ENCODE results near the gene FABP7. TPM values are rescaled to one million over a fixed set of nuclear protein-coding genes. Genes with fewer than 3 reads are reported as not detected.
"Not testable (repeated sequence)": the region's sequence is repeated elsewhere in the genome, so short reads cannot be mapped to it uniquely, and the experiment has no call there.

FABP7 gene
- not detected for total RNA-seq
- polyA plus RNA-seq = not detected
- 0 reads per million in 6 experiments for total RNA-seq

GRCh38 chr6:122779667-122780066, at the start of gene FABP7:
FABP7 (plus strand) TSS chr6:122779716; CDS start chr6:122779795, 79 bp downstream.
- peaks cover 0 to 28% (median 5%) of the 10 kb centered on the region in 5 donors for H3K27me3 Mint-ChIP-seq
- no peak for DNase-seq
- no peaks in the 10 kb centered on the region for H3K4me1 Mint-ChIP-seq
- H3K36me3 Mint-ChIP-seq = no peaks in the 10 kb centered on the region
- POLR2A ChIA-PET = no interaction called here
- ATAC-seq = no peak
- no peak within 1 kb of the TSS for H3K4me3 Mint-ChIP-seq
- H3K27ac Mint-ChIP-seq = no peak within 1 kb of the TSS
- peaks cover 0 to 12% (median 2%) of the 10 kb centered on the region in 9 donors for H3K9me3 Mint-ChIP-seq

DNA sequence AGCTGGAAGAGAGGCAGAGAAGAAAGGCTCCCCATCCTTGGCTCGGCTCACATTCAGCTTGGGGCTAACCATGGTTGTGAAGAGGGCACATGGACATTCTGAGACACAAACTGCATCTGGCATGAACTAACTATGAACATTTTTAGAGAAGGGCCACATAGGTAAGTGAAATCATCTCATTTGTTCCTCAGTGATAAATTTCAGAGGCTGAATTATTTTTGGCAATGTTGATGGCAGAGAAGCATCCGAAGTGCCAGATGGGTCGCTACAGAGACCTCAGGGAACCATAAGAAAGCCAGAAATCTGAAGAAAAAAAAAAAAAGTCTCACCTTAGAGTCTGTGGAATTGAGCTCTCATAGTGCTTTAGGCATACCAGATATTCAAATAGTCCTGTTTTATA, 49.2 kb upstream of the FABP7 start:
- H3K4me3 Mint-ChIP-seq = no peak overlapping the region
- no peak for DNase-seq
- no peaks in the 10 kb centered on the region for H3K4me1 Mint-ChIP-seq
- H3K27me3 Mint-ChIP-seq = peaks cover 0 to 13% (median 7%) of the 10 kb centered on the region in 5 donors
- no peaks in the 10 kb centered on the region for H3K9me3 Mint-ChIP-seq
- no peak overlapping the region for H3K27ac Mint-ChIP-seq
- H3K36me3 Mint-ChIP-seq = no peaks in the 10 kb centered on the region
- ATAC-seq = no peak
- POLR2A ChIA-PET = no interaction called here

DNA sequence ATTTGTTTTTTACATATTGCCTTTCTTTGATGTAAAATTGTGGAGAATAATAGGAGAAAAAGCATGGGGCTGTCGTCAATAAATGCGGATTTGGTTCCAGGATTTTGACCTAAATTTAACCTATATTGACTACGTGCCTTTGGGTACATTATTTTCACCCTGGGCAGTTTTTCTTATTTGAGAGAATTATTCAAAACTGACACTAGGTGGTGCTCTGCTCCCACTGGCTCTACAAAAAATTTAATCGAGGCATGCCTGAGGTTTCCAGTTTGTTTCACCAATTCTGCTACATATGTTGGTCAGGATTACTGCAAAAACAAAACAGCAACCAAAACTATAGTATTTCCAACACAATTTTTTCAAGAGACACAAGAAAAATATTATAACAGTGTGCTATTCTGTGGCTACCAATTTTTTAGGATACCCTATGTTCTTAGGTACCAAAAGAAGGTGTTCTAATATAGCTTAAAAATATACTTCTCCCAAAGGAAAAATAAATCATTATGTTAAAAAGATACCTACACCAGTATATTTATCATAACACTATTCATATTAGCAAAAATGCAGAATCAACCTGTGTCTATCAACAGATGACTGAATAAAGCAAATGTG, 48.6 kb upstream of the FABP7 start:
- peaks cover 0 to 13% (median 7%) of the 10 kb centered on the region in 5 donors for H3K27me3 Mint-ChIP-seq
- DNase-seq (peak in 3 of 10 donors; percentile 26 to 47 (median 47)), ATAC-seq (no peak)
- POLR2A ChIA-PET = no interaction called here
- H3K9me3 Mint-ChIP-seq = no peaks in the 10 kb centered on the region
- H3K4me1 Mint-ChIP-seq = no peaks in the 10 kb centered on the region
- no peaks in the 10 kb centered on the region for H3K36me3 Mint-ChIP-seq
- no peak overlapping the region for H3K4me3 Mint-ChIP-seq
- no peak overlapping the region for H3K27ac Mint-ChIP-seq

DNA sequence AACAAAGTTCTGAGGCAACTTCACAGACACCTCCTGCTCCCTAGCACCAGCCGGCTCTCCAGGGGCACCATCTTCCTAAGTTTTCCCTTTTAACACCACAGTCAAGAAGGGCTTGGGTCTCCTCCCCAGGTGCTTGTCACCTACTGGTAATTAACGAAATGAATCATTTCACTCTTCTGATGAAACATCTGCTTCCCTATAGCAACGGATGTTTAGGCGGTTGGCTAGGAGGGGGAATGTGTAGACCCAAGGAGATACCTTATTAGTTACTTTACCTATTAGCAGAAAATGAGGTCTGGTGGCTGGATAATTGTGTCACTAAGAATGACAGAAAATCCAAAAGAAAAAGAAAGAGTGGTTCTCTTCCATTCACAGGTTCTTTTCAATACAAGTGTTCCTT, 46.3 kb upstream of the FABP7 start:
- no peak for ATAC-seq
- POLR2A ChIA-PET = no interaction called here
- H3K4me3 Mint-ChIP-seq = no peak overlapping the region

DNA sequence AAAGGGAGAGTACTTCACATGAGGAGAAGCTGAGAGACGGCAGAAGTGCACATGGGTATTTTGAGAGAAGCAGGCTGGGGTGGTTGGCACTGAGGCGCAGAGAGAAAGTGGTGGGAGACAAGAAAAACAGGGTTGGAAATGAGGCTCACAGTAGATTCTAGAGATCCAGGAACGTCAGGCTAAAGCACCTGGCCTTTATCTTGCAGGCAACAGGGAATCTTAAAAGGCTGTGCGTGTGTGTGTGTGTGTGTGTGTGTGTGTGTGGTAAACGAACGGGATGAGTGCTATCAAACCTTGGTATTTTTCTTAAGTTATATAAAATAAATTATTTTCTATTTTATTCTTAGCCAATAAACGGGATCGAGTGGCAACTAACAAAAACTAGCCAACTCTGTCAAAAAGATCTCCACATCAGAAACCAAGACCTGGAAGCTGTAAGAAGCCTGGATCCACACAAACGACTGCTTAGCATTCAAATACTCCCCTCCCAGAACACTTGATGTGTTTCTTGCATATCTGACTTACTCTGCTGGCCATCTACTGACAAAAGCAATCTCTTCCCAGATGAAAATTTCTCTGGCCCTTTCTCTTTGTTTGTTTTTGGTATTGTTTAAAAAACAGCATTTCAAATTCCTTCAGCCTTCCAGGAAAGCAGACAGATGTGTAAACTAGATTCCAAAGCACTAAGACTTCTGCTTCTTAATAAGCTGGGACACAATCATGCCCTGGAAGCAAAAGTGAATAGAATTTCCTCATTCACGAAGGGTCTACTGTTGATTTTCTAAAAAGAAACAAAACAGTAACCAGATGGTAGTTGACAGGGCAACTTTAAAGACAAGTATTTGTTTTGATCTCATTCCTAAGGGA, 44.8 kb upstream of the FABP7 start:
- POLR2A ChIA-PET = no interaction called here
- no peak overlapping the region for H3K4me3 Mint-ChIP-seq

More for the DNA sequence above, 46.3 kb upstream of the FABP7 start:
- H3K27me3 Mint-ChIP-seq = peaks cover 0 to 13% (median 5%) of the 10 kb centered on the region in 5 donors
- no peaks in the 10 kb centered on the region for H3K36me3 Mint-ChIP-seq
- no peak for DNase-seq
- no peak overlapping the region for H3K27ac Mint-ChIP-seq
- H3K4me1 Mint-ChIP-seq = no peaks in the 10 kb centered on the region
- no peaks in the 10 kb centered on the region for H3K9me3 Mint-ChIP-seq

GRCh38 chr6:122735582-122735981, 43.9 kb upstream of the FABP7 start:
- Mint-ChIP-seq H3K4me3 (no peak overlapping the region), H3K9me3 (no peaks in the 10 kb centered on the region), H3K36me3 (no peaks in the 10 kb centered on the region), H3K4me1 (no peaks in the 10 kb centered on the region), H3K27ac (no peak overlapping the region), H3K27me3 (peaks cover 0 to 8% (median 5%) of the 10 kb centered on the region in 5 donors)
- POLR2A ChIA-PET = no interaction called here
- ATAC-seq = no peak
- DNase-seq = no peak

More for the DNA sequence above, 44.8 kb upstream of the FABP7 start:
- DNase-seq (no peak), ATAC-seq (no peak)
- Mint-ChIP-seq H3K27ac (no peak overlapping the region), H3K36me3 (no peaks in the 10 kb centered on the region), H3K4me1 (no peaks in the 10 kb centered on the region), H3K27me3 (peaks cover 0 to 13% (median 5%) of the 10 kb centered on the region in 5 donors), H3K9me3 (no peaks in the 10 kb centered on the region)

GRCh38 chr6:122736163-122736562, 43.4 kb upstream of the FABP7 start:
- Mint-ChIP-seq H3K4me3 (no peak overlapping the region), H3K9me3 (no peaks in the 10 kb centered on the region), H3K36me3 (no peaks in the 10 kb centered on the region), H3K27ac (peak overlapping the region in 1 of 10 donors; percentile 10), H3K27me3 (peaks cover 0 to 8% (median 5%) of the 10 kb centered on the region in 5 donors), H3K4me1 (no peaks in the 10 kb centered on the region)
- DNase-seq = no peak
- POLR2A ChIA-PET = no interaction called here
- ATAC-seq = no peak

DNA sequence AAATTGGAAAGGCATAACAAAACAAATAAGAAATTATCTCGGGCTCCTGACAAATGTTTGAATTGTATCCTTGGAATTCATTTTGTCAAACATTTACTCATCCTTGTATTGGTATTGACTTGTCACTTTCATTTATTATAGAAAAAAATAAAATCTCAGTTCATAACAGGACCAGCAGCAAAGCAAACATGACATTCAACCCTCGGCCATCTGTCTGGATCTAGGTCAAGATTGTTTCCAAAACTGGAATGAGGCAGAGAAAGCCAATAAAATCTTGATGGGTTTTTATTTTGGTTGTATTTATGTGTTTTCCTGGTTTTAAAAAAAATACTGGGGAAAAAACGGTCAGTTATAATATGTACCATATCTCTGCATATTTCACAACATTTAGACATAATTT, 42.9 kb upstream of the FABP7 start:
- no peaks in the 10 kb centered on the region for H3K4me1 Mint-ChIP-seq
- peaks cover 0 to 10% (median 5%) of the 10 kb centered on the region in 5 donors for H3K27me3 Mint-ChIP-seq
- H3K4me3 Mint-ChIP-seq = no peak overlapping the region
- H3K36me3 Mint-ChIP-seq = no peaks in the 10 kb centered on the region
- POLR2A ChIA-PET = no interaction called here
- ATAC-seq (no peak), DNase-seq (no peak)
- H3K27ac Mint-ChIP-seq = no peak overlapping the region
- no peaks in the 10 kb centered on the region for H3K9me3 Mint-ChIP-seq

GRCh38 chr6:122740091-122740490, 39.4 kb upstream of the FABP7 start:
- Mint-ChIP-seq H3K4me1 (no peaks in the 10 kb centered on the region), H3K9me3 (no peaks in the 10 kb centered on the region), H3K27ac (no peak overlapping the region), H3K4me3 (no peak overlapping the region), H3K27me3 (peaks cover 0 to 5% (median 2%) of the 10 kb centered on the region in 5 donors), H3K36me3 (no peaks in the 10 kb centered on the region)
- ATAC-seq (no peak), DNase-seq (no peak)
- POLR2A ChIA-PET = no interaction called here

GRCh38 chr6:122740936-122741335, 38.6 kb upstream of the FABP7 start:
- DNase-seq (no peak), ATAC-seq (no peak)
- H3K4me3 Mint-ChIP-seq = no peak overlapping the region
- no peaks in the 10 kb centered on the region for H3K36me3 Mint-ChIP-seq
- H3K9me3 Mint-ChIP-seq = no peaks in the 10 kb centered on the region
- no peaks in the 10 kb centered on the region for H3K4me1 Mint-ChIP-seq
- peaks cover 0 to 5% (median 0%) of the 10 kb centered on the region in 5 donors for H3K27me3 Mint-ChIP-seq
- H3K27ac Mint-ChIP-seq = no peak overlapping the region
- POLR2A ChIA-PET = no interaction called here

DNA sequence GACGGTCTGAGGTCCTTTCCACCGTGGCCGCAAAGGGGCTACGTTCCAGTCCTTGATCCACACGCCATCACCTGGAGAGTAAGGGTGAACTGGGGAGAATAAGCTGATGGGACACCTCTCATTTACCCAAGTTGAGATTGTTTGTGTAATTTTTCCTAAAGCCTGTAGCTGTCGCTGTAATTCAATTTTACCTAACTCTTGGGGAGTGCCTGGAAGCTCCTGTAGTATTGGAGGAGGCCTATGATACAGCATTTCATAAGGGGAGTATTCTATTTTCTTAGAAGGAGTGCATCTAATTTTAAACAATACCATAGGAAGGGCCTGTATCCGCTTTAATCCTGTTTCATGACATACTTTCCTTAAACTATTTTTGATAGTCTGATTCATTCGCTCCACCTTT, 35.3 kb upstream of the FABP7 start:
- H3K27me3 Mint-ChIP-seq, H3K9me3 Mint-ChIP-seq, H3K4me1 Mint-ChIP-seq, H3K27ac Mint-ChIP-seq, POLR2A ChIA-PET, H3K4me3 Mint-ChIP-seq, DNase-seq, ATAC-seq, H3K36me3 Mint-ChIP-seq: not testable (repeated sequence)

GRCh38 chr6:122744856-122745255, 34.7 kb upstream of the FABP7 start:
- H3K4me1 Mint-ChIP-seq, H3K27ac Mint-ChIP-seq, H3K36me3 Mint-ChIP-seq, POLR2A ChIA-PET, H3K9me3 Mint-ChIP-seq, H3K4me3 Mint-ChIP-seq, ATAC-seq, H3K27me3 Mint-ChIP-seq, DNase-seq: not testable (repeated sequence)

- POLR2A ChIA-PET = no interaction called here
- Mint-ChIP-seq H3K36me3 (no peaks in the 10 kb centered on the region), H3K9me3 (peaks cover 0 to 3% (median 0%) of the 10 kb centered on the region in 9 donors), H3K27me3 (no peaks in the 10 kb centered on the region), H3K4me3 (no peak overlapping the region), H3K4me1 (peaks cover 13 to 22% (median 17%) of the 10 kb centered on the region in 4 donors), H3K27ac (no peak overlapping the region)
- DNase-seq (no peak), ATAC-seq (no peak)
Measured at GRCh38 chr6:122746688-122747087, 32.8 kb upstream of the FABP7 start.
